MM.1S (cell line): ENCODE results near the gene GRIK4.
"Not testable (repeated sequence)": the region's sequence is repeated elsewhere in the genome, so short reads cannot be mapped to it uniquely, and the experiment has no call there.

ENCODE experiments used
- CTCF ChIP-seq: fragments of 300-600 bp; sonication (generic); IDR thresholded peaks from 2 replicates; pipeline ENCODE4 v1.5.1; 2016; ENCODE audit warnings: antibody characterized with exemption, low read length, mixed read lengths
- EZH2 ChIP-seq: fragments of 300-600 bp; sonication (generic); optimal IDR thresholded peaks from 2 replicates; pipeline ENCODE3; 2017; ENCODE audit warnings: low read depth, mild to moderate bottlenecking, antibody characterized with exemption, low read length, mixed read lengths
- EZH2phosphoT487 ChIP-seq: fragments of 300-600 bp; sonication (generic); IDR thresholded peaks from 2 replicates; pipeline ENCODE4 v1.6.1; 2018; ENCODE audit warnings: antibody characterized with exemption, low read length

- not testable (repeated sequence) for TF ChIP-seq CTCF, EZH2, EZH2phosphoT487
These were observed 113.4 kb downstream of the GRIK4 start for GRCh38 chr11:120624992-120625391.
